HG03025 (cell line): ENCODE data around the gene ABHD17B.

Experiments used
- ATAC-seq: cut with Tn5 transposase; IDR thresholded peaks from one replicate; pipeline ENCODE4 v1.9.1; 2021; ENCODE audit warnings: mild to moderate bottlenecking, moderate library complexity; ENCODE audit not compliant: unreplicated experiment, low FRiP score

The ABHD17B gene

DNA sequence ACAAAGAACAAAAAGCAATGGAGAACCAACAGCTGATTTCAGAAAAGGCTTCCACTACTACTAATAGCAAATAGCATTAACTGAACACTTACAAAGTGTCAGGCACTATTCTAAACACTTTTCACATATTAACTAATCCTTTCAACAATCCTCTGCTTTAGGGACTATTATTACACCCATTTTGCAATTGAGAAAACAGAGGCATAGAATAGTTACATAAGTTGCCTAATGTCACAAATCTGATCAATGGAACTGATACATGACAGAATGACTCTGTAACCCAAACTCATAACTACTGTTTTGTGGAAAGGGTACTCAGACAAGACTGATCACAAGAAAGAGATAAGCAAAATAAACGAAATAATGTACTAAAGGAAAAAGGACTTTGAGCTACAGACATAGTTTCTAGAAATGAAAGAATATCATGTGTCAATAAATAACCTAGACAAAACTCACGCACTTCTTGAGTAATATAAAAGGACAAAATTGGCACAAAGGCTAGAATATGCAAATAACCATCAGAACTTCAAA lies 31.3 kb downstream of the ABHD17B start:
- no peak for ATAC-seq

DNA sequence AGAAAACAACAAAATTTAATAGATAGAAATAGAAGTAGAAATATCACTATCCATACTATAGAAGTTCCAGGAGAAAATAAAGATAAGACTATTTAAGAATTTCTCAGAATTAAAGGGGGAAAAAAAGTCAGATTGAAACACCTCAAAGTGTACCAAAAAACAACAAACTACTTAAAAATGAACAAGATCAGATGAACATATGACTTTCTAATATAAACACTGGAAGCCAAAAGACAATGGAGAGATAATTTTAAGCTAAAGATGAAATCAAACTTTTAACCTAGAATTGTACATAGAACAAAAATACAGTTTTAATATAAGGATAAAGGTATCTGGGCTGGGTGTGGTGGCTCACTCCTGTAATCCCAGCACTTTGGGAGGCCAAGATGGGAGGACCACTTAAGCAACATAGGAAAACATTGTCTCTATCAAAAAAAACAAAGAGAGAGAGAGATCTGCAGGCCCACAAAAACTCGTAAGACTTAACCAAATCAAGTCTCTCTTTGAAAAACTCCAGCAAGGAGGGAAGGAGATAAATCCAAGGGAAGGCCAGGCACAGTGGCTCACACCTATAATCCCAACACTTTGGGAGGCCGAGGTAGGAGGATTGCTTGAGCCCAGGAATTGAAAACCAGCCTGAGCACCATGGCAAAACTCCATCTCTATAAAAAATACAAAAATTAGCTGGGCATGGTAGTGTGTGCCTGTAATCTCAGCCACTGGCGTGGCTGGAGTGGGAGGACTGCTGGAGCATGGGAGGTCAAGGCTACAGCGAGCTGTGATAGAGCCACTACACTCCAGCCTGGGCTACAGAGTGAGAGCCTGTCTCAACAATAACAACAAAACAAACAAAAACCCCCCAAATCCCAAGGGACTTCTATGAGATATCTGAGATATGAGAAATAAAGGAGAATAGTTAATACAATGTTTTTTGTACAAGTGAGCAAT lies 32.4 kb downstream of the ABHD17B start:
- ATAC-seq: no peak

DNA sequence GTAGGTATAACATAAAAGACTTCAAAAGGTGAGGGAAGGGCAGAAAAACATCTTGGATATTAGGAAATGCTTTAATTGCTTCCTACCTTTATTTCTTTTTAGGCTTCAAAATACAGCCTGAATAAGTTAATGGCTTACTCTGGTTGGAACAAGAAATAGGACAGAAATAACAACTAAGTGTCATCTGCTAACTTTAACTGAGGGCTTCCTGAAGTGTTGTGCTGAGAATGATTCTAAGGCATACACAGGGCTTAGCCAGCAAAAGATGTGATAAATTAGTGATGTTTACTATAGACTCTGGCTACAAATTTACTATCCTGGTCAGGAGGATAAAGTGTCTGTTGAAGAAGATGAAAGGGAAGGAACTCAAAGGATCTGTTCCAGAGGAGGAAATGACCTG lies 34.2 kb downstream of the ABHD17B start:
- no peak for ATAC-seq

GRCh38 chr9:71876106-71876505 lies 34.9 kb downstream of the ABHD17B start:
- ATAC-seq: no peak

- no peak for ATAC-seq
Observed at GRCh38 chr9:71875345-71875744, 35.6 kb downstream of the ABHD17B start.

- ATAC-seq: no peak
Observed at GRCh38 chr9:71863631-71864030, 47.4 kb downstream of the ABHD17B start.

DNA sequence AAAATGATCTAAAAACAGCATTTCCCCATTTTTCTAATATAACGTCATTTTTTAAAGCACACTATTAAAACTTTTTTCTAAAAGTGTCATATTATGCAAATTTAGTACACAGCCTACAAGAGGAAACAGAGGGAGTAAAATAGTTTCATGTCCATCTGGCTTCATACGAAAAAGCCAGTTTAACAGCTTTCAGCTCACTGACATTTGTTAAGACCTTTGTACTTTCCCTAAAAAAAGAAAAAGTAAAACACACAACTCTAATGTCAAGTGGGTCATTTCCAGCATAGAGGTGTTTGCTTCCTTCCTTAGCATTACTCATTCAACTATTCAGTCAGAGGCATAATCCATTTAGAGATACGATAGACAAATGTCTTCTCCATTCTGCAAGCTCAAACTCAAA lies 49.4 kb downstream of the ABHD17B start:
- ATAC-seq: no peak

- no peak for ATAC-seq
Observed at GRCh38 chr9:71859939-71860338, 51.1 kb downstream of the ABHD17B start.

GRCh38 chr9:71858812-71859211 lies 52.2 kb downstream of the ABHD17B start:
- ATAC-seq: peak; percentile 51

GRCh38 chr9:71858102-71858798 lies 52.7 kb downstream of the ABHD17B start:
- ATAC-seq: no peak

- no peak for ATAC-seq
Observed at GRCh38 chr9:71857159-71857558, 53.8 kb downstream of the ABHD17B start.

DNA sequence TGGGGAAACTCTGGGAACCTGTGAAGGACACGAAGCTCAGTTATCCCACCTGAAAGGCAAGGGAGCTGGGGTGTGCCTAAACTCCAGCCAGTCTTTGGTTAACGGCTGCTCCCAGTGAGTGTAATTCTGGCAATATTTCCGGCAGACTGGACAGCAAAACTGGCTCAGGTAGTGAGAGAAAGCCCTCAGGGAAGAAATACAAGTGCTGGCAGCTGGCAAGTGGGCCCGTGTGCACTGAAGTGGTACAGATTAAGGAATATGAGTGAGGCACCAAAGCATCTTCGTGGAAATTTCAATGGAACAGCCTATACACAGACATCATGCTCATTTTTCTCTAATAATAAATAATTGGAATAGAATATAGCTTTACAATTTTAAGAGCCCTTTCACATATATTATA lies 56.2 kb downstream of the ABHD17B start:
- ATAC-seq: no peak

- ATAC-seq: no peak
Observed at GRCh38 chr9:71853084-71853483, 57.9 kb downstream of the ABHD17B start.

DNA sequence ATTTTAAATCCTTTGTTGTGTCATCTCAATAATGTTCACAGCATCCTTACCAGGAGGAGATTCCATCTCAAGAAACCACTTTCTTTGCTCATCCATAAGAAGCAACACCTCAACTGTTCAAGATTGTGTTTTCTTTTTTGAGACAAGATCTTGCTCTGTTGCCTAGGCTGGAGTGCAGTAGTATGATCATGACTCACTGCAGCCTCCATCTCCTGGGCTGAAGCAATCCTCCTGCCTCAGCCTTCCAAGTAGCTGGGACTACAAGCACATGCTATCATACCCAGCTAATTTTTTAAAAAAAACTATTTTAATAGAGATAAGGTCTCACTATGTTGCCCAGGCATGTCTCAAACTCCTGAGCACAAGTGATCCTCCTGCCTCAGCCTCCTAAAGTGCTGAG lies 60.0 kb downstream of the ABHD17B start:
- ATAC-seq: no peak

- ATAC-seq: no peak
Observed at GRCh38 chr9:71847892-71848291, 63.1 kb downstream of the ABHD17B start.

DNA sequence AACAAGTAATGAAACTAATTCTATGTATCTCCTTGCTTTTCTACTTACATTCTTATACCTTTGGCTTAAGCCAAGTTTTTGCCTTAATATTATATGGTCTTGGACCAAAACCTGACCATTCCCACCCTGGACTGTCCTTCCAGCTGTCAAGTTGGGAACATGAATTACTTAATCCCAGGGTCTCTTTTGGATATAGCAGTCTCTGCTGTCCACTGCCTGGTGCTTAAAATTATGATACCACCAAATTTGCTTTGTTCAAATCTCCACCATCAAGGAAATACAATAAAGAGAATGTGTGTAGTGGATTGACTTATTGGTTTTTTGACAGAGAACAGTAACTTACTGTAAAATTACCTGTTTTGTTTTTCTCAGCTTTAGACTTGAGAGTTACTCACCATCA lies 66.2 kb downstream of the ABHD17B start:
- no peak for ATAC-seq

DNA sequence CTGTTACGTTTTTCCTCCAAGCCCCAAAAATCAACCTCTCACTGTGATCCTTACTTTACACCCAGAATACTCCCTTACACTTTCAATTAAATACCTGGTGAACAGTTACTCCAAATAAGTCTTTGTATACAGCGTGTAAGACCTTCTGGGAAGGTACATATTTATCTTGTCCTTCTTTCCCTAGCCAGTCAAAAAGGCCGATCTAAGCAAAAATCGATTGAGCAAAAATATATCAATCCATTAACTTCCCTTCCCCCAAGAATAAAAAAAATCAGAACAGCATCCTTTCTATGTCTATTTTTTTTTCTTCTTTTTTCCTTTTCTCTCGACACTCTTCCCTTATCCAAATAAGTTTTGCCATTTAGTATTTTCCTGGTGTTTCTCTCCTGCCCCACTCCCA lies 71.3 kb downstream of the ABHD17B start:
- no peak for ATAC-seq

DNA sequence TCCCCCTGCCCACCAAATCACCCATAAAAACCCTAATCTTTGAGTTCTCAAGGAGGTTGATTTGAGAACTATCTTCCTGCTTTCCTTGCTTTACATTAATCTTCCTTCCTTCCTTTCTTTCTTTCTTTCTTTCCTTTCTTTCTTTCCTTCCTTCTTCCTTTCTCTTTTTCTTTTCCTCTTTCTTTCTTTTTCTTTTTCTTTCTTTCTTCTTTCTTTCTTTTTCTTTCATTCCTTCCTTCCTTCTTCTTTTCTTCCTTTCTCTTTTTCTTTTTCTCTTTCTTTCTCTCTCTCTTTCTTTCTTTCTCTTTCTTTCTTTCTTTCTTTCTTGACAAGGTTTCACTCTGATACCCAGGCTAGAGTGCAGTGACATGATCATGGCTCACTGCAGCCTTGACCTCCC lies 75.4 kb downstream of the ABHD17B start:
- no peak for ATAC-seq

DNA sequence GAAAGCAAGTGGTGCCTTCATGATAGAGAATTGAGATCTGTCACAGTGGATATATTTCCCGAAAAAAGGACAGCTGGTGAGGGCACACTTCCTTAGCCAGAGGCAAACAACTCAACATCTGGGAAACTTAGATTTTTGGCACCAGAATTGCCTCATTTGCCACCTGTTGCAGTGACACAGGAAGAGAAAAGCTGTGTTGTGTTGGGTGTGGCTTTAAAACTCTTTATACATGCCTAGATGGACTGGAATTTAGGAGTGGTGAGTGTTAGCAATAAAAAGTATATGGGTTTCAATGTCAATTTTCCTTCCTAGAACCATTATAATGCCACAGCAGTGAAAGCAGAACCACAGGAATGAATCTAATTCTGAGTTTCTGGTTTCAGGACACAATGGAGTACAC lies 80.1 kb downstream of the ABHD17B start:
- ATAC-seq: no peak

DNA sequence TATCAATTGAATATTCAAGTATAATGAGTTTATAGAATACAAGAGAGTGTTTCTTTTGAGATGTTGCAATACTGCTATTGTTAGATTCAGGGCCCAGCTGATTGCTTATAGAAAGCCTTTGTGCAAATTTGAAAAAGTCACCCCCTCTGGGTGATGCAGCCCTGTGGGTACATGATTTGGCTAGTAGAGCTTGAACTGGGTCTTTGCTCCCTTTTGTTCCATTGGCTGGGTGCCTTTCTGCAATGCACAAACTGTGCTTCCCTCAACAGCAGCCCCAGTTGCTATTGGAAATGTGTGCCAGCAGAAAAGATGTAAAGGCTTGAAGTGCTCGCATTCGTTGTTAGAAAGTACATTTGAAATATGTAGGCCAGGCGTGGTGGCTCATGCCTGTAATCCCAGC lies 80.8 kb downstream of the ABHD17B start:
- no peak for ATAC-seq

DNA sequence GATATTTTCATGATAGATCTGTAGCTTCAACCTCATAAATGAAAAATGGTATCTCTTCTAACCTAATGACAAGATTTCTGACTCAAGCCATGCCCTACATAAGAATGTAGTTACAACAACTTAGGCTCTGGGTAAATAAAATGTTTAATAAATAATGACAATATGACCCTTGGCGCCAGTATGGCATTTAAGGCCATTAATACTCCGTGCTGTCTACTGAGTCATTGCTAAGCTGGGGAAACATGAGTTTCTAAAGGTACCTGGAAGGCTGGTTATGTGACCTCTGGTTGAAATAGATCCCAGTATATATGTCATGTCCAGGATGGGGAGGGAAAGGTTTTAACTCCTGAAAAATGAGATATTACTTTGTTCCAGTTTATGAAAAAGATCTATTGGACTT lies 84.7 kb downstream of the ABHD17B start:
- ATAC-seq: no peak

- no peak for ATAC-seq
Observed at GRCh38 chr9:71824257-71824656, 86.7 kb downstream of the ABHD17B start.
